Neural cell (in vitro differentiated cells): ENCODE results near the gene METTL26.

Experiments used
- EP300 ChIP-seq: fragments of 450-650 bp; conservative IDR thresholded peaks from 2 replicates; pipeline ENCODE4 v1.6.1; 2014; ENCODE audit warnings: antibody characterized with exemption, mild to moderate bottlenecking, moderate library complexity; ENCODE audit not compliant: poor library complexity, severe bottlenecking
- EZH2 ChIP-seq: fragments of 200-600, 300-800 bp; shearing (Covaris generic), sonication (generic); IDR thresholded peaks from 2 replicates; pipeline ENCODE4 v1.6.1; 2014; ENCODE audit warnings: antibody characterized with exemption, low read length, borderline replicate concordance, mild to moderate bottlenecking; ENCODE audit not compliant: insufficient read depth, poor library complexity, severe bottlenecking
- MXI1 ChIP-seq: fragments of 450-650 bp; conservative IDR thresholded peaks from 2 replicates; pipeline ENCODE4 v1.6.1; 2014; ENCODE audit warnings: antibody characterized with exemption, mild to moderate bottlenecking; ENCODE audit not compliant: poor library complexity, severe bottlenecking
- POLR2AphosphoS5 ChIP-seq: IDR thresholded peaks from 2 replicates; pipeline ENCODE4 v1.6.1; 2012
- RAD21 ChIP-seq: fragments of 450-650 bp; conservative IDR thresholded peaks from 2 replicates; pipeline ENCODE4 v1.6.1; 2014; ENCODE audit warnings: antibody characterized with exemption, mild to moderate bottlenecking, moderate library complexity
- SMC3 ChIP-seq: fragments of 450-650 bp; conservative IDR thresholded peaks from 2 replicates; pipeline ENCODE4 v1.6.1; 2014; ENCODE audit warnings: antibody characterized with exemption, mild to moderate bottlenecking, moderate library complexity; ENCODE audit not compliant: poor library complexity
- TAF1 ChIP-seq: IDR thresholded peaks from 2 replicates; pipeline ENCODE4 v1.6.1; 2012; ENCODE audit warnings: low read depth
- TF ChIP-seq, protein P1 (sequence below): fragments of 450-650 bp; IDR thresholded peaks from 2 replicates; pipeline ENCODE4 v1.5.1; 2014; ENCODE audit warnings: antibody characterized with exemption, mild to moderate bottlenecking, moderate library complexity; ENCODE audit not compliant: poor library complexity, severe bottlenecking
- TF ChIP-seq, protein P2 (sequence below): IDR thresholded peaks from 2 replicates; pipeline ENCODE4 v1.6.1; 2012; ENCODE audit warnings: borderline replicate concordance

DNA sequence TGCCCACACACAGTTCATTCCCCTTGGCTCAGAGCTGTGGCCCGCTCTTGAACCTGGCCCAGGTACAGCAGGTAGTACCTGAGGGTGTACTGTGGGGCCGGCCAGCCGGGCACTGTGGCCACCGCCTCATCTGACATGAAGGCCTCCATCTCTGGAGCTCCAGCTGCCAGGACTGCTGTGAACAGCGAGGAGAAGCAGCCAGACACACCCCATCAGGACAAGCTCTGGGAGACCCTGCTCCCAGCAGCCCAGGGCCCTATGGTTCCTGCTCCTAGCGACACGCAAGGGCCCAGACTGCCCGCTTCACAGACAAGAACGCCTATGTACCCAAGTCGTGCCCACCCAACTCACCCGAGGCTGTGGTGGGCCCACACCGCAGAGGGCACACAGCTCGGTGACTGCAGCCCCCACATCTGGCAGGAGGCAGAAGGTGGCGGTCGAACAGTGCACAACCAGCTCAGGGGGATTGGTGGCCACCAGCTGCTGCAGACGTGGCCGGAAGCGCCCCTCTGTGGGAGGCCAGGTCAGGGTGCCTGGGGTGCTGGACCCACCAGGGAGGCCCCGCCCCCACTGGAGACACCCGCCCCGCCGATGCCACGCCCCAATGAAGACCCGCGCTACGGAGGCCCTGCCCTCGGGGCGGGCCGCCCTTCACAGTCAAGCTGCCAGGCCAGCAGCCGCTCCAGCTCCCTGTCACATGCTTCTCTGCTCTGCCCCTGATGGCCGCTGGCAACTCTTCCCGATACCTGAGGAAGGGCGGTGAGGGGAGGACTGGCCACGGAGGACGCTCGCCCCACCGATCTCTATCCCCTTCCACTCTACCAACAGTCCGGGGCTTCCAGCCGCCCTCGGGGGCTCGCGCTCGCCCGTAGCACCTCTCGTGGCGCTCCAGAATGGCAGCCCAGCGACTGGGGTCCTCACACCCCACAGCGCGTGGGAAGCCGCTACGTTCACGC, 43.0 kb upstream of the METTL26 start:
- TF ChIP-seq, protein P1, sequence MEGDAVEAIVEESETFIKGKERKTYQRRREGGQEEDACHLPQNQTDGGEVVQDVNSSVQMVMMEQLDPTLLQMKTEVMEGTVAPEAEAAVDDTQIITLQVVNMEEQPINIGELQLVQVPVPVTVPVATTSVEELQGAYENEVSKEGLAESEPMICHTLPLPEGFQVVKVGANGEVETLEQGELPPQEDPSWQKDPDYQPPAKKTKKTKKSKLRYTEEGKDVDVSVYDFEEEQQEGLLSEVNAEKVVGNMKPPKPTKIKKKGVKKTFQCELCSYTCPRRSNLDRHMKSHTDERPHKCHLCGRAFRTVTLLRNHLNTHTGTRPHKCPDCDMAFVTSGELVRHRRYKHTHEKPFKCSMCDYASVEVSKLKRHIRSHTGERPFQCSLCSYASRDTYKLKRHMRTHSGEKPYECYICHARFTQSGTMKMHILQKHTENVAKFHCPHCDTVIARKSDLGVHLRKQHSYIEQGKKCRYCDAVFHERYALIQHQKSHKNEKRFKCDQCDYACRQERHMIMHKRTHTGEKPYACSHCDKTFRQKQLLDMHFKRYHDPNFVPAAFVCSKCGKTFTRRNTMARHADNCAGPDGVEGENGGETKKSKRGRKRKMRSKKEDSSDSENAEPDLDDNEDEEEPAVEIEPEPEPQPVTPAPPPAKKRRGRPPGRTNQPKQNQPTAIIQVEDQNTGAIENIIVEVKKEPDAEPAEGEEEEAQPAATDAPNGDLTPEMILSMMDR = no peak
- TF ChIP-seq POLR2AphosphoS5 = no peak
- no peak for TF ChIP-seq EZH2
- no peak for TF ChIP-seq EP300
- no peak for TF ChIP-seq TAF1
- TF ChIP-seq MXI1 = no peak
- TF ChIP-seq RAD21 = no peak
- TF ChIP-seq, protein P2, sequence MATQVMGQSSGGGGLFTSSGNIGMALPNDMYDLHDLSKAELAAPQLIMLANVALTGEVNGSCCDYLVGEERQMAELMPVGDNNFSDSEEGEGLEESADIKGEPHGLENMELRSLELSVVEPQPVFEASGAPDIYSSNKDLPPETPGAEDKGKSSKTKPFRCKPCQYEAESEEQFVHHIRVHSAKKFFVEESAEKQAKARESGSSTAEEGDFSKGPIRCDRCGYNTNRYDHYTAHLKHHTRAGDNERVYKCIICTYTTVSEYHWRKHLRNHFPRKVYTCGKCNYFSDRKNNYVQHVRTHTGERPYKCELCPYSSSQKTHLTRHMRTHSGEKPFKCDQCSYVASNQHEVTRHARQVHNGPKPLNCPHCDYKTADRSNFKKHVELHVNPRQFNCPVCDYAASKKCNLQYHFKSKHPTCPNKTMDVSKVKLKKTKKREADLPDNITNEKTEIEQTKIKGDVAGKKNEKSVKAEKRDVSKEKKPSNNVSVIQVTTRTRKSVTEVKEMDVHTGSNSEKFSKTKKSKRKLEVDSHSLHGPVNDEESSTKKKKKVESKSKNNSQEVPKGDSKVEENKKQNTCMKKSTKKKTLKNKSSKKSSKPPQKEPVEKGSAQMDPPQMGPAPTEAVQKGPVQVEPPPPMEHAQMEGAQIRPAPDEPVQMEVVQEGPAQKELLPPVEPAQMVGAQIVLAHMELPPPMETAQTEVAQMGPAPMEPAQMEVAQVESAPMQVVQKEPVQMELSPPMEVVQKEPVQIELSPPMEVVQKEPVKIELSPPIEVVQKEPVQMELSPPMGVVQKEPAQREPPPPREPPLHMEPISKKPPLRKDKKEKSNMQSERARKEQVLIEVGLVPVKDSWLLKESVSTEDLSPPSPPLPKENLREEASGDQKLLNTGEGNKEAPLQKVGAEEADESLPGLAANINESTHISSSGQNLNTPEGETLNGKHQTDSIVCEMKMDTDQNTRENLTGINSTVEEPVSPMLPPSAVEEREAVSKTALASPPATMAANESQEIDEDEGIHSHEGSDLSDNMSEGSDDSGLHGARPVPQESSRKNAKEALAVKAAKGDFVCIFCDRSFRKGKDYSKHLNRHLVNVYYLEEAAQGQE = no peak
- no peak for TF ChIP-seq SMC3
